ENCODE data around the gene RRN3.
"Not testable (repeated sequence)": the region's sequence is repeated elsewhere in the genome, so short reads cannot be mapped to it uniquely, and the experiment has no call there.

RRN3 gene

DNA sequence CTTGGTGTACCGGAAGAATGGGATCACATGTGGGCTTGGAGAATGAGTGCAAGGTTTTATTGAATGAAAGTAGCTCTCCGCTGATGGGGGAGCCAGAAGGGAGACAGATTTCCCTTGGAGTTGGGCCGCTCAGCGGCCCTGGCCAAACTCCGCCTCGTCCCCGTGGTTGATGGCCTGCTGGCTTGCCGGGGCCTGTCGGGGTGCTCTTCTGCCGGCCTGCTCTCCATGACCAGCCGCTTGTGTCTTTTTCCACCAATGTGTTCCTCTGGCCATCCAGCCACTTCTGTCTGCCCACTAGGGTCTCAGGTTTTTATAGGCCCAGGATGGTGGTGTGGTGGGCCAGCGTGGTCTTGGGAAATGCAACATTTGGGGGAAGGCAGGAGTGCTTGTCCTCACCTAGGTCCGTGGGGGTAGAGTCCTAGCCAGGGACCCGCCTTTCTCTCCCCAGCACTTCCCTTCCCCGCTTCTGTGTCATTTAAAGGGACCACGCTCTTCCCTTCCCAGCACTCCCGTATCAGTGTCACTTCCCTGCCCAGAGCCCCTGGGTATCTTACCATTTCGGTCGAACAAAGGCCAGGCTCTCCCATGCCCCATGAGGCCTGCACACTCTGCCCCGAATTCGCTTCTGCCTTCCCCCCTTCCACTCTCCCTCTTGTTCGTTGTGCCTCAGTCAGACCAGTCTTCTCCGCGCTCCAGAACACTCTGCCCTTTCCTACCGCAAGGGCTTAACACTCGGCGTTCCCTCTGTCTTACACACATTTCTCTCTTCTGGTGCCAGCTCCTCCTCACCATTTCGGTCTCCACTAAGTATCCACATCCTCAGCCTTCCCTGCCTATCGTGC, 66.3 kb downstream of the RRN3 start:
- DNase-seq (ENCODE audit: low read depth): not testable (repeated sequence)

DNA sequence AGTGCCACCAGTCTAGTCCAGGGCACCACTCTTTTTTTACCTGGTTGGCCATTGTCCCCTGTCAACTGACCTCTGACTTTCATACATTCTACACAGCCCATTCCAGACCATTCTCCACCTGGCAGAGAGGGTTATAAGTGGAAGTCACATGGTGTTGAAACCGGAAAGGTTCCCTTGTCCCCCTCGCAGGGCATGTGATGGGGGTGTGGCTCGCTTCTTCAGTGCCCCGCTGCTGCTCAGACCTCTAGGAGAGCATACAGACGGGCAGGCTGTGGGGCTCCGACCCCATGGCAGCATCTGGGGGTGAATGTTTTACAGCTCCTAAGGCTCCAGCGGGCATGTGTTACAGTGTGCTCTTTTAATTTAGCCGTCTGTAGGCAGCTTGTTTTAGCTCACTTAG, 67.0 kb downstream of the RRN3 start:
- DNase-seq (ENCODE audit: low read depth): not testable (repeated sequence)

DNA sequence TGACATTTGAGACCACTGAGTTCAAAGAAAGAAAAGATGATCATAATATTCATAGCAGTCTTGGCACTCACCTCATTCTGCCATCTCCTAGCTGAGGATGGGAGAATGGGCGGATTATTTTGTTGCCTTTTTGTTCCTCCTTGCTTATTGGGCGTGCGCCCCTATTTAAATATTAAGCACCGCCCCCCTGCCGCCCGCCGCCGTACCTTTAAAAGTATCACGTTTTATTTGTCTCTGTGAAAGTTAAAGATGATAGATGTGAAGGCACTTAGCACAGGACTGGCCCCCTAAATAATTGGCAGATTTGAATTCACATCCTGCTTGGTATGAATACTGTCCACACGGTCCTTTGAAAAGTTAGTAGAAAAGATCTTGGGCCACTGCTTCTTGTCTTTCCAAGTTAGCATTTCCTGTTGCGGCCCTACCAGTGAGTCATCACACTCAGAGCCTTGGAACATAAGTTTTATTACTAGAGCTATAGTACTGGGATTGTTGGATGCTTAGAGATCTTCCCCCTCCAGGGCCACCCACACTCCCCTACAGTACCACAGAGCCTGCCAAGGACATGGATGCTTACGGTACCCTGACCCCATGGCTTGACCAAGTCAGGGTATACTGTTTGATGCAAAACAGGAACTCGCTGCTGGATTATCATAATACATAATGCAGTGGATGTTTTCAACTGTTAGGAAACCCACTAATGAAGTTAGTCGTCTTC, 68.7 kb downstream of the RRN3 start:
- peak; percentile 71 for DNase-seq (ENCODE audit: low read depth)

DNA sequence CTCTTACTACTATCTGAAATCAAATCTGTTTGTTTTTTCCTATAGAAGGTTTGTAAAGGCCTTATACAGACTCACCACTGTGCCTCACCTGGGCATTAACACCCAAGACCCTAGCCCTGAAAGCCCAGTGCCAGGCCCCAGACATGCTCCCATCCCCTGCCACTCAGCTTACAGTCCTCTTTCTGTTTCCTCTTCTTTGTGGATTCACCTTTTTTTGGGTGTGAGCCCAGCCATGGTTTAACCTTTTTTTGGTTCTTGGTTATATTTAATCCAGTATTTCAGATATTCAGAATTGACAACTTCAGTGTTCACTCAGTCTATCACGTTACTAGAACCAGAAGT, 69.2 kb downstream of the RRN3 start:
- not testable (repeated sequence) for DNase-seq (ENCODE audit: low read depth)

DNA sequence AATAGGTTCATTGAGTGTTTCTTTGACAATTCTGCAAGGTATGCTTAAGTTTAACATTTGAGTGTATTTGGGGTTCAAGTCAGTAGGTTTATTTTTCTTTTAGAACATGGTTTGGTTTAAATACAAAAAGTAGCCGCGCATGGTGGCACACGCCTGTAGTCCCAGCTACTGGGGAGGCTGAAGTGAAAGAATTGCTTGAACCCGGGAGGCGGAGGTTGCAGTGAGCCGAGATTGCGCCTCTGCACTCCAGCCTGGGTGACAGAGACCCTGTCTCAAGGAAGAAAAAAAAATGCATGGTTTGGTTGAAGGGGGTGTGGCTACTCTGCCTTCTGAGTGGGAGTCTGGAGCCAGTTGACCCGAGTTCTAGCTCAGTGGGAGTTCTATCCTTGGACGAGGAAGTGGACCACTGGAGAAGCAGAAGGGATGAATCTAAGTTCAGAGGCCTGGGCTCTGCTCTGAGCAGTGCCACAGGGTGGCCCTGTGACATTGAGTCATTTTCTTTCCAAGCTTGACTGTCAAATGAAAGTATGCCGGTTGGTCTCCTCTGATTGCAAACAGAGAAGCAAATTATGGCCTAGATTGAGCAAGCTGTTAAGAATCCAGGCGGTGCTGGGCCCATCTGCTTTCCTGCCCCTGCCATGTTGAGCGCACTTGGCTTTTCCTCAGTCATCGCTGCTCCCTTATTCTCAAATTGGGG, 70.5 kb downstream of the RRN3 start:
- peak; percentile 38 for DNase-seq (ENCODE audit: low read depth)

DNA sequence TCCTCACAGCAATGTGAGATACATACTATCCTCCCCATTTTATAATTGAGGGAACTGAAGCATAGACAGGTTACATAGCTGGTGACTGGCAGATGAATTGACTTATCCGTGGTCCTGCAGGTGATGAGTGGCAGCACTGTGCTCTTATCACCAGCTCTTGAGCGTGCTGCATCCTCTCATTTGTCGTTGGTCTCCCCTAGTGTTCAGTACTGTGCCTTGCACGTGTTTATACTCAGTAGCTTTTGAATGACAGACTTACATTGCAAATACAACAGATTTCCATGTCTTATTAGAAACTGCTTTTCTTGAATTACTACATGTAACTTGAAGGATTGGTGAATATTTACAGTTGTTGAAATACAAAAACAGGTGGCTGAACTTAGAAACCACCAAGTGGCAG, 71.9 kb downstream of the RRN3 start:
- DNase-seq (ENCODE audit: low read depth): peak; percentile 38

DNA sequence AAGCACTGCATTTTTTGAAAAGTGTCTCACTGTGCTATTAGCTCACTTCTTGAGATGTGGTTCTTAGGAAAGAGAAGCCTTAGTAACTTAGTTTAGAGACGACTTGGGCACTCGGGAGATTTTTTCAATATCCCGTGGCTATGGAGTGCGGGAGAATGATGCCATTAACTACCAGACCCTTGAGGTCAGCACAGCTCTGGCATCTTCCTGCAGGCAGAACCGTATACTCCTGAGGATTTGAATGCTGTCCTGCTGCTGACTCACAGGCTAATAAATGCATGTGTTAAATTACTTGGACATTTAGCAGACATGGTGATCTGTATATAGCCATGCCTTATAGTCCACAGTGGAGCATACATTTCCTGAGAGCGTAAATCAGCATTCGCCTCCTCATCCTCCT, 72.6 kb downstream of the RRN3 start:
- peak; percentile 52 for DNase-seq (ENCODE audit: low read depth)

DNA sequence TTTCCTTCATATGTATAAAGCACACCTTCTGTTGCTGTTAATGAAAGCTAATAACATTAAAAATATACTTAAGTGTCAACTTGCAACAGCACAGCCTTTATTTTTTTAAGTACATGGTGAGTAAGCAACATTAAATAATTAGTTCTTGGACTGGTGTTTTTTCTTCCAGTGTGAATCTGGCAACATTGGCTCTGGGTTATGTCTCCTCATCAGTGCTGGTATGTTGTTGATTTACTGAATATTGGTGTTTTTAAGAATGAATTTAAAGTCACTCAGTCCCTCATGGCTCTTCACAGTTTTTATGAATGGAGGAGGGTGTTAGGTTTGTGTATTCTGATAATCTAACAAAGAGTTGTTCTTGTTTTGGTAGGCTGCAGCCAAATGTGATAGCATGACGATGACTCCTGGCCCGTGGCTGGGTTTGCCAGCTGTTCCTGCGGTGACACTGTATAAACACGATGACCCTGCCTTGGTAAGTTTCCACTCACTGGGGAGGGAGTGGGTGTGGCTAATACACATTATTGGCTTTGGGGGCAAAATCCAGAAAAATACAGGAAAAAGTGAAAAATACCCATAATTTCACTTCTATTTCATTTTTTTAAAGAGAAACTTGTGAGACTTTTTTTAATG, 77.0 kb downstream of the RRN3 start:
- DNase-seq (ENCODE audit: low read depth): peak; percentile 61

DNA sequence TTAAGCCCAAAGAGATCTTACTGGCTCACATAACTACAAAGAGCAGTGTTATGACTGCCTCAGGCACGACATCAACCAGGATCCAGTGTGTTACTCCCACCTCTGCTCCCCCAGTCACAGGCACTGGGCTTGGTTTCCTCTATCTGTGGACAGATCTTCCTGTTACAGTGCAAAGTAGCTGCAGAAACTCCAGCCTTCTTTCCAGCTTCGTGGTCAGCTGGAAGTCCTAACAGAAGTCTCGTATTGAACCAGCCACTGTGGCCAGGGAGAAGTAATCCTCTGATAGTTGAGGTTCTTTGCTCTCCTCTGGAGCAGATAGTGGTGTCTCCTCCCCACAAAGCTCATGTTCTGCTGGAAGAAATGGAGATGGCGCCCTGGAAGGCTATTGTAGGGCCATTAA, 77.7 kb downstream of the RRN3 start:
- DNase-seq (ENCODE audit: low read depth): not testable (repeated sequence)

DNA sequence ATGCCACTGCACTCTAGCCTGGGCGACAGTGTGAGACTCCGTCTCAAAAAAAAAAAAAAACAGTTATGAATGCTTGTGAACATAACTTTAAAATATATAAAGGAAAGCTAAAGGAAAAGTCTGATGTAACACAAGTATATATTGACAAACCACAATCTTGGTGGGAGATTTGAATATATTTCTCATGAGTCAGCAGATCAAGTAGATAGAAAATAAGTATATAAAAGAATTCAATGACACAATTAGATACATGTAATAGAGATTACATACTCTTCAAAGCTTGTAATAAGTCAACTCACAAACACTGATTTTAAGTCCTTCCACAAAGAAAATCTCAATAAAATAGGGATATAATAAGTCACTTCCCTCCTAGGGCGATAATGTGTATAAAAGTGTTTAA, 78.4 kb downstream of the RRN3 start:
- DNase-seq (ENCODE audit: low read depth): not testable (repeated sequence)

DNA sequence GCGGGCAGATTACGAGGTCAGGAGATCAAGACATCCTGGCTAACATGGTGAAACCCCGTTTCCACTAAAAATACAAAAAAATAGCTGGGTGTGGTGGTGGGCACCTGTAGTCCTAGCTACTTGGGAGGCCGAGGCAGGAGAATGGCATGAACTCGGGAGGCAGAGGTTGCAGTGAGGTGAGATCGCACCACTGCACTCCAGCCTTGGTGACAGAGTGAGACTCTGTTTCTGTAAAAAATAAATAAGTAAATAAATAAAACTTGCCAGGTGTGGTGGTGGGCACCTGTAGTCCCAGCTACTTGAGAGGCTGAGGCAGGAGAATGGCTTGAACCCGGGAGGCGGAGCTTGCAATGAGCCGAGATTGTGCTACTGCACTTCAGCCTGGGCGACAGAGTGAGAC, 81.1 kb downstream of the RRN3 start:
- not testable (repeated sequence) for DNase-seq (ENCODE audit: low read depth)
